Lower lobe of right lung (tissue), 2 donors: ENCODE measurements around the gene RAD23A. TPM values are rescaled to one million over a fixed set of nuclear protein-coding genes. Genes with fewer than 3 reads are reported as not detected.
"Not testable (repeated sequence)": the region's sequence is repeated elsewhere in the genome, so short reads cannot be mapped to it uniquely, and the experiment has no call there.

Experiments used
- ATAC-seq, 2 donors: fragments of 200-7000 bp; cut with Tn5 transposase; one replicate each; pipeline ENCODE4 v1.9.1; 2020 to 2022; ENCODE audit warnings: mild to moderate bottlenecking in 2 of 2, moderate library complexity in 2 of 2
- DNase-seq: peaks from one replicate; pipeline ENCODE4 v3.0.0-alpha.2; 2020
- H3K27ac ChIP-seq: fragments of 200-600 bp; one replicate; pipeline ENCODE4 v1.8.0; 2022
- H3K27me3 ChIP-seq: fragments of 200-600 bp; one replicate; pipeline ENCODE4 v1.8.0; 2022; ENCODE audit warnings: low read depth
- H3K36me3 ChIP-seq: fragments of 200-600 bp; one replicate; pipeline ENCODE4 v1.8.0; 2022; ENCODE audit warnings: mild to moderate bottlenecking
- H3K4me1 ChIP-seq: fragments of 200-600 bp; one replicate; pipeline ENCODE4 v1.8.0; 2022
- H3K4me3 ChIP-seq: fragments of 200-600 bp; one replicate; pipeline ENCODE4 v1.8.0; 2022; ENCODE audit warnings: mild to moderate bottlenecking
- H3K9me3 ChIP-seq: fragments of 200-600 bp; one replicate; pipeline ENCODE4 v1.8.0; 2022
- intact Hi-C: fragments of 100-400 bp; cut with DNase I; formaldehyde crosslinking; loops from one replicate; pipeline ENCODE4 v1.11.0; 2022
- total RNA-seq: library from RNA; stranded (reverse); fragmentation: NEBNext Ultra II Directional; extraction: Animal tissue kit (Norgen Biotek cat#: 25700); gene quantifications from one replicate; pipeline ENCODE4 v1.2.1, GENCODE V29; 2021
- TF ChIP-seq, protein P1 (sequence below): fragments of 200-600 bp; IDR thresholded peaks from one replicate; pipeline ENCODE4 v1.8.0; 2022; ENCODE audit warnings: antibody characterized with exemption, mild to moderate bottlenecking
- donor health status: DM: no; HTN: yes; CAD: no; lungs with severe emphysema.

The RAD23A gene
- total RNA-seq, 1 donor from 2014 or later: 93.3 TPM

DNA sequence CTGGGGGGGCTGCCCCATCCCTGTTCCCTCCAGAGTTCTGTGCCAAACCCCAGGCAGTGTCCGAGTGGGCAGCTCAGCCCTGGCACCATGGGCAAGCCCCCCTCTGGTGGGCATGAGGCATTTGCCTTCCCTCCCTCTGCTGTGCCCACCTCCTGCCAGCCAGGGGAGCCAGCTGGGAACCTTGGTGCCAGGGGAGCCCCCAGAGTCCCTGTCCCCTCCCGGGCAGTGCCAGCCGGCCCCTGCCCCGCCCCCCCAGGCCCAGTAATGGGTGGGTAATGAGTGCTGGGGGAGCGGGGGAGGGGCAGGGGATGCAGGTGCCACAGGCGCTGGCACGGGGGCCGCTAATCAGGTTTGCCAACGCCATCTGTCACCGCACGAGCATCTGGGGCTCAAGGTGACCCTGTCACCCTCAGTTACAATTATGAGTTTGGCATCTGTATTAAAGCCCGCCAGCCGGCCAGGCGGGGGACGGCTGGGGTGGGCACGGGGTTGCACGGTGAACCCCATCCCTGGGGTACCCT is 29.6 kb downstream of the RAD23A start:
- intact Hi-C loops: no loop called here
- Histone ChIP-seq H3K27ac (no peak overlapping the region), H3K4me3 (no peak overlapping the region), H3K4me1 (peaks cover 8% of the 10 kb centered on the region), H3K27me3 (peaks cover 6% of the 10 kb centered on the region), H3K9me3 (no peaks in the 10 kb centered on the region), H3K36me3 (no peaks in the 10 kb centered on the region)
- DNase-seq: no peak
- TF ChIP-seq, protein P1, sequence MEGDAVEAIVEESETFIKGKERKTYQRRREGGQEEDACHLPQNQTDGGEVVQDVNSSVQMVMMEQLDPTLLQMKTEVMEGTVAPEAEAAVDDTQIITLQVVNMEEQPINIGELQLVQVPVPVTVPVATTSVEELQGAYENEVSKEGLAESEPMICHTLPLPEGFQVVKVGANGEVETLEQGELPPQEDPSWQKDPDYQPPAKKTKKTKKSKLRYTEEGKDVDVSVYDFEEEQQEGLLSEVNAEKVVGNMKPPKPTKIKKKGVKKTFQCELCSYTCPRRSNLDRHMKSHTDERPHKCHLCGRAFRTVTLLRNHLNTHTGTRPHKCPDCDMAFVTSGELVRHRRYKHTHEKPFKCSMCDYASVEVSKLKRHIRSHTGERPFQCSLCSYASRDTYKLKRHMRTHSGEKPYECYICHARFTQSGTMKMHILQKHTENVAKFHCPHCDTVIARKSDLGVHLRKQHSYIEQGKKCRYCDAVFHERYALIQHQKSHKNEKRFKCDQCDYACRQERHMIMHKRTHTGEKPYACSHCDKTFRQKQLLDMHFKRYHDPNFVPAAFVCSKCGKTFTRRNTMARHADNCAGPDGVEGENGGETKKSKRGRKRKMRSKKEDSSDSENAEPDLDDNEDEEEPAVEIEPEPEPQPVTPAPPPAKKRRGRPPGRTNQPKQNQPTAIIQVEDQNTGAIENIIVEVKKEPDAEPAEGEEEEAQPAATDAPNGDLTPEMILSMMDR: no peak
- ATAC-seq: peak in 1 of 2 donors; percentile 3

DNA sequence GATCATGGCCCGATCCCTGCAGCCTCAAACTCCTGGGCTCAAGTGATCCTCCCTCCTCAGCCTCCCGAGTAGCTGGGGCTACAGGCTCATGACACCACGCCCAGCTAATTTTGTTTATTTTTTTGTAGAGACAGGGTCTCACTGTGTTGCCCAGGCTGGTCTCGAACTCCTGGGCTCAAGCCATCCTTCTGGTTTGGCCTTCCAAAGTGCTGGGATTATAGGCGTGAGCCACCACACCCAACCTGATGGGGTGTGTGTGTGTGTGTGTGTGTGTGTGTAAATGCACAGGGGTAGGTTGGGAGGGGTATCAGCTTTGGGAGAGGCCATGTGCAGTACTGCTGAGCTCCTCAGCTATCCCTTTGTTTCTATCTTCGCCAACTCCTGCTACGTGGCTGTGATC is 30.4 kb downstream of the RAD23A start:
- H3K27me3 ChIP-seq, H3K36me3 ChIP-seq, ATAC-seq, H3K27ac ChIP-seq, intact Hi-C loops, DNase-seq, H3K4me3 ChIP-seq, H3K9me3 ChIP-seq, H3K4me1 ChIP-seq: not testable (repeated sequence)

- no peaks in the 10 kb centered on the region for H3K36me3 ChIP-seq
Measured at GRCh38 chr19:12979974-12980373, 34.3 kb downstream of the RAD23A start.

DNA sequence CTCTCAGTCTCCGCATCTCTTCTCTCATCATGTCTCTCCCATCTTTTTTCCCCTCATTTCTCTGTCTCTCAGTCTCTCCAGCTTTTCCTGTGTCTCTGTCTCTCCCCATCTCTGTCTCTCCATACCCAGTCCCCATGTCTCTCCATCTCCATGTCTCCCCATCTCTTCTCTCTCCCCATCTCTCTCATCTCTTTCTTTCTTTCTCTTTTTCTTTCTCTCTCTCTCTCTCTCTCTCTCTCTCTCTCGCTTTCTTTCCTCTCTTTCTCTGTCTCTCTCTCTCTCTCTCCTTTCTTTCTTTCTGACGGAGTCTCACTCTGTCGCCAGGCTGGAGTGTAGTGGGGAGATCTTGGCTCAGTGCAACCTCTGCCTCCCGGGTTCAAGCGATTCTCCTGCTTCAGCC is 37.0 kb downstream of the RAD23A start:
- no peaks in the 10 kb centered on the region for H3K36me3 ChIP-seq
- no peak for DNase-seq
- intact Hi-C loops: no loop called here
- H3K9me3 ChIP-seq: no peaks in the 10 kb centered on the region
- H3K4me1 ChIP-seq: peaks cover 18% of the 10 kb centered on the region
- H3K27ac ChIP-seq: no peak overlapping the region
- TF ChIP-seq, protein P1: no peak
- no peak for ATAC-seq
- H3K4me3 ChIP-seq: no peak overlapping the region
- no peaks in the 10 kb centered on the region for H3K27me3 ChIP-seq

More at GRCh38 chr19:12979974-12980373, 34.3 kb downstream of the RAD23A start:
- Histone ChIP-seq H3K4me1 (peaks cover 13% of the 10 kb centered on the region), H3K27ac (no peak overlapping the region), H3K27me3 (peaks cover 6% of the 10 kb centered on the region), H3K9me3 (no peaks in the 10 kb centered on the region), H3K4me3 (no peak overlapping the region)
- intact Hi-C loops: no loop called here
- ATAC-seq: no peak
- DNase-seq: no peak
- TF ChIP-seq, protein P1: no peak

GRCh38 chr19:12983091-12983490 is 37.4 kb downstream of the RAD23A start:
- H3K9me3 ChIP-seq: no peaks in the 10 kb centered on the region
- intact Hi-C loops: no loop called here
- peaks cover 14% of the 10 kb centered on the region for H3K4me1 ChIP-seq
- peak overlapping the region; percentile 29 for H3K4me3 ChIP-seq
- TF ChIP-seq, protein P1: no peak
- ATAC-seq (no peak), DNase-seq (no peak)
- H3K36me3 ChIP-seq: no peaks in the 10 kb centered on the region
- no peaks in the 10 kb centered on the region for H3K27me3 ChIP-seq
- no peak overlapping the region for H3K27ac ChIP-seq

GRCh38 chr19:12983542-12984142 is 38.0 kb downstream of the RAD23A start:
- Histone ChIP-seq H3K27ac (no peak overlapping the region), H3K4me3 (peak overlapping the region; percentile 29)
- intact Hi-C loops: no loop called here

More at GRCh38 chr19:12983542-12984142, 38.0 kb downstream of the RAD23A start:
- TF ChIP-seq, protein P1: peak; percentile 89
- Histone ChIP-seq H3K9me3 (no peaks in the 10 kb centered on the region), H3K4me1 (peaks cover 11% of the 10 kb centered on the region), H3K36me3 (no peaks in the 10 kb centered on the region), H3K27me3 (no peaks in the 10 kb centered on the region)
- ATAC-seq (peak; percentile 92 to 95), DNase-seq (peak; percentile 85)
